Endodermal cell (in vitro differentiated cells): ENCODE measurements around the gene PDE5A. TPM values are rescaled to one million over a fixed set of nuclear protein-coding genes. Genes with fewer than 3 reads are reported as not detected.

Experiments used
- DNase-seq: peaks from one replicate; pipeline ENCODE4 v3.0.0-alpha.2; 2017
- H3K27ac ChIP-seq: 2 replicates; pipeline ENCODE4 v1.5.1; 2013; ENCODE audit warnings: mild to moderate bottlenecking, low read depth, low read length, moderate library complexity
- H3K27me3 ChIP-seq: 2 replicates; pipeline ENCODE4 v1.6.1; 2013; ENCODE audit warnings: mild to moderate bottlenecking, low read length, moderate library complexity; ENCODE audit not compliant: insufficient read depth, control insufficient read depth, poor library complexity, severe bottlenecking
- H3K36me3 ChIP-seq: 2 replicates; pipeline ENCODE4 v1.7.0; 2013; ENCODE audit warnings: mild to moderate bottlenecking, low read length, moderate library complexity; ENCODE audit not compliant: control insufficient read depth, insufficient read depth
- H3K4me1 ChIP-seq: one replicate; pipeline ENCODE4 v1.7.0; 2013; ENCODE audit warnings: low read length; ENCODE audit not compliant: control insufficient read depth, insufficient read depth
- H3K4me3 ChIP-seq: 2 replicates; pipeline ENCODE4 v1.5.1; 2013; ENCODE audit warnings: mild to moderate bottlenecking, low read length, moderate library complexity
- H3K9ac ChIP-seq: 2 replicates; pipeline ENCODE4 v1.6.1; 2013; ENCODE audit warnings: mild to moderate bottlenecking, low read length, moderate library complexity; ENCODE audit not compliant: poor library complexity, severe bottlenecking; ENCODE audit errors: extremely low read depth
- H3K9me3 ChIP-seq: 2 replicates; pipeline ENCODE4 v1.6.1; 2013; ENCODE audit warnings: mild to moderate bottlenecking, low read length, moderate library complexity; ENCODE audit not compliant: control insufficient read depth
- H3K27ac Mint-ChIP-seq: 2 replicates; pipeline ENCODE4 v1.8.0; 2020; ENCODE audit warnings: mixed read lengths
- H3K27me3 Mint-ChIP-seq: 2 replicates; pipeline ENCODE4 v1.8.0; 2021; ENCODE audit warnings: mild to moderate bottlenecking, mixed read lengths; ENCODE audit not compliant: insufficient read depth
- H3K36me3 Mint-ChIP-seq: 2 replicates; pipeline ENCODE4 v1.8.0; 2020; ENCODE audit warnings: low read depth, mixed read lengths
- H3K4me1 Mint-ChIP-seq: 2 replicates; pipeline ENCODE4 v1.8.0; 2020; ENCODE audit warnings: mixed read lengths
- H3K4me3 Mint-ChIP-seq: 2 replicates; pipeline ENCODE4 v1.8.0; 2020; ENCODE audit warnings: mild to moderate bottlenecking, moderate library complexity, mixed read lengths
- H3K9me3 Mint-ChIP-seq: 2 replicates; pipeline ENCODE4 v1.8.0; 2020; ENCODE audit warnings: mild to moderate bottlenecking, mixed read lengths
- WGBS, 2 experiments: methylation state at CpG; one replicate each; pipeline versions ENCODE4 v1.1.5 to v1.1.7; 2013; ENCODE audit warnings: missing lambda C conversion rate in 2 of 2, mixed read lengths in 1 of 2; ENCODE audit not compliant: insufficient coverage in 1 of 2, insufficient read length in 1 of 2; 5-methylcytosine and 5-hydroxymethylcytosine counted together
- total RNA-seq, 2 donors: library from RNA; stranded (reverse); fragmentation: NEBNext Ultra II Directional in 1 of 2; extraction: Animal tissue kit (Norgen Biotek cat#: 25700) in 1 of 2; gene quantifications; 2 replicates in 1 of 2; 3 replicates in 1 of 2; pipeline ENCODE4 v1.2.1, GENCODE V29; 2021
- TF ChIP-seq, protein P1 (sequence below): fragments of 200-600 bp; sonication (generic); conservative IDR thresholded peaks from 2 replicates; pipeline ENCODE4 v1.5.0; 2021; ENCODE audit warnings: antibody characterized with exemption, mild to moderate bottlenecking

PDE5A gene
- total RNA-seq, 2 donors from 2014 or later, result 36.3 to 37.8 TPM

GRCh38 chr4:119585771-119586170, 42.8 kb downstream of the PDE5A start:
- Mint-ChIP-seq H3K36me3 (peaks cover 14% of the 10 kb centered on the region), H3K9me3 (no peaks in the 10 kb centered on the region), H3K27ac (no peak overlapping the region), H3K27me3 (no peaks in the 10 kb centered on the region), H3K4me3 (no peak overlapping the region), H3K4me1 (no peaks in the 10 kb centered on the region)
- H3K27me3 ChIP-seq, result no peaks in the 10 kb centered on the region
- H3K9ac ChIP-seq, result no peak overlapping the region
- H3K27ac ChIP-seq, result no peak overlapping the region
- no peaks in the 10 kb centered on the region for H3K4me1 ChIP-seq
- H3K4me3 ChIP-seq, result no peak overlapping the region
- no peaks in the 10 kb centered on the region for H3K36me3 ChIP-seq
- WGBS, 2 experiments, result 97 to 100% methylated on average over 3 to 5 of the region's 6 CpGs
- H3K9me3 ChIP-seq, result no peaks in the 10 kb centered on the region
- TF ChIP-seq, protein P1, sequence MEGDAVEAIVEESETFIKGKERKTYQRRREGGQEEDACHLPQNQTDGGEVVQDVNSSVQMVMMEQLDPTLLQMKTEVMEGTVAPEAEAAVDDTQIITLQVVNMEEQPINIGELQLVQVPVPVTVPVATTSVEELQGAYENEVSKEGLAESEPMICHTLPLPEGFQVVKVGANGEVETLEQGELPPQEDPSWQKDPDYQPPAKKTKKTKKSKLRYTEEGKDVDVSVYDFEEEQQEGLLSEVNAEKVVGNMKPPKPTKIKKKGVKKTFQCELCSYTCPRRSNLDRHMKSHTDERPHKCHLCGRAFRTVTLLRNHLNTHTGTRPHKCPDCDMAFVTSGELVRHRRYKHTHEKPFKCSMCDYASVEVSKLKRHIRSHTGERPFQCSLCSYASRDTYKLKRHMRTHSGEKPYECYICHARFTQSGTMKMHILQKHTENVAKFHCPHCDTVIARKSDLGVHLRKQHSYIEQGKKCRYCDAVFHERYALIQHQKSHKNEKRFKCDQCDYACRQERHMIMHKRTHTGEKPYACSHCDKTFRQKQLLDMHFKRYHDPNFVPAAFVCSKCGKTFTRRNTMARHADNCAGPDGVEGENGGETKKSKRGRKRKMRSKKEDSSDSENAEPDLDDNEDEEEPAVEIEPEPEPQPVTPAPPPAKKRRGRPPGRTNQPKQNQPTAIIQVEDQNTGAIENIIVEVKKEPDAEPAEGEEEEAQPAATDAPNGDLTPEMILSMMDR, result no peak
- DNase-seq, result no peak

GRCh38 chr4:119581190-119581873, 47.3 kb downstream of the PDE5A start:
- H3K4me1 ChIP-seq, result no peaks in the 10 kb centered on the region
- Mint-ChIP-seq H3K36me3 (peaks cover 16% of the 10 kb centered on the region), H3K27ac (no peak overlapping the region), H3K27me3 (no peaks in the 10 kb centered on the region), H3K4me3 (no peak overlapping the region), H3K9me3 (no peaks in the 10 kb centered on the region), H3K4me1 (no peaks in the 10 kb centered on the region)
- H3K27ac ChIP-seq, result no peak overlapping the region
- H3K36me3 ChIP-seq, result no peaks in the 10 kb centered on the region
- no peak overlapping the region for H3K9ac ChIP-seq
- no peak for DNase-seq
- no peak overlapping the region for H3K4me3 ChIP-seq
- TF ChIP-seq, protein P1, result no peak
- H3K9me3 ChIP-seq, result no peaks in the 10 kb centered on the region
- H3K27me3 ChIP-seq, result no peaks in the 10 kb centered on the region
- WGBS, 2 experiments, result 89% methylated on average over 2 of the region's 3 CpGs; no CpG with 5 or more reads in 1 of the 2 experiments

GRCh38 chr4:119580293-119580692, 48.3 kb downstream of the PDE5A start:
- Mint-ChIP-seq H3K27me3 (no peaks in the 10 kb centered on the region), H3K9me3 (no peaks in the 10 kb centered on the region), H3K4me1 (no peaks in the 10 kb centered on the region), H3K27ac (peak overlapping the region; percentile 20), H3K36me3 (peaks cover 15% of the 10 kb centered on the region), H3K4me3 (no peak overlapping the region)
- TF ChIP-seq, protein P1, result no peak
- 94 to 100% methylated on average over 2 to 3 of the region's 3 CpGs for WGBS, 2 experiments
- no peaks in the 10 kb centered on the region for H3K27me3 ChIP-seq
- H3K36me3 ChIP-seq, result no peaks in the 10 kb centered on the region
- H3K27ac ChIP-seq, result no peak overlapping the region
- H3K4me1 ChIP-seq, result no peaks in the 10 kb centered on the region
- H3K9ac ChIP-seq, result no peak overlapping the region
- no peak overlapping the region for H3K4me3 ChIP-seq
- H3K9me3 ChIP-seq, result no peaks in the 10 kb centered on the region
- no peak for DNase-seq
